Liver (tissue), 9 donors: ENCODE measurements around the gene CDH23. TPM values are rescaled to one million over a fixed set of nuclear protein-coding genes. Genes with fewer than 3 reads are reported as not detected.

Experiments
- DNase-seq: peaks from one replicate; pipeline ENCODE4 v3.0.0-alpha.2; 2017; ENCODE audit warnings: low spot score
- H3K27ac ChIP-seq, 2 donors: one replicate each; pipeline ENCODE4 v1.7.0; 2013; ENCODE audit warnings: inconsistent platforms in 2 of 2, low read length in 2 of 2, control low read depth in 1 of 2, low read depth in 1 of 2, mild to moderate bottlenecking in 1 of 2
- H3K27me3 ChIP-seq, 4 donors: one replicate each; pipeline versions ENCODE4 v1.6.1 to v1.7.0; 2013; ENCODE audit warnings: low read length in 3 of 4, inconsistent platforms in 1 of 4, mild to moderate bottlenecking in 1 of 4, moderate library complexity in 1 of 4; ENCODE audit not compliant: control insufficient read depth in 4 of 4, insufficient read depth in 4 of 4
- H3K36me3 ChIP-seq, 4 donors: one replicate each; pipeline versions ENCODE4 v1.6.1 to v1.7.0; 2013; ENCODE audit warnings: low read length in 3 of 4, mild to moderate bottlenecking in 3 of 4, low read depth in 1 of 4, moderate library complexity in 1 of 4; ENCODE audit not compliant: control insufficient read depth in 4 of 4, insufficient read depth in 3 of 4
- H3K4me1 ChIP-seq, 4 donors: one replicate each; pipeline versions ENCODE4 v1.6.1 to v1.7.0; 2013; ENCODE audit warnings: low read length in 3 of 4, mild to moderate bottlenecking in 3 of 4, moderate library complexity in 1 of 4; ENCODE audit not compliant: control insufficient read depth in 4 of 4, insufficient read depth in 4 of 4
- H3K4me3 ChIP-seq, 3 donors: one replicate each; pipeline versions ENCODE4 v1.6.1 to v1.7.0; 2013; ENCODE audit warnings: low read length in 3 of 3, control low read depth in 1 of 3, low read depth in 1 of 3, mild to moderate bottlenecking in 1 of 3
- H3K9ac ChIP-seq, 2 donors: one replicate each; pipeline ENCODE4 v1.7.0; 2013; ENCODE audit warnings: low read length in 2 of 2, mild to moderate bottlenecking in 2 of 2, moderate library complexity in 2 of 2, control low read depth in 1 of 2, low read depth in 1 of 2
- H3K9me3 ChIP-seq, 4 donors: one replicate each; pipeline versions ENCODE4 v1.6.1 to v1.7.0; 2013; ENCODE audit warnings: low read length in 3 of 4; ENCODE audit not compliant: control insufficient read depth in 4 of 4
- ATF3 ChIP-seq: IDR thresholded peaks from 2 replicates; pipeline ENCODE4 v1.6.1; 2016; ENCODE audit warnings: antibody characterized with exemption
- CTCF ChIP-seq: fragments of 150-350 bp; IDR thresholded peaks from 2 replicates; pipeline ENCODE4 v1.5.1; 2017; ENCODE audit warnings: improper control_type of control experiment, low read depth, low read length; ENCODE audit not compliant: missing input control
- EGR1 ChIP-seq, 2 donors: IDR thresholded peaks; 2 replicates each; pipeline ENCODE4 v1.6.1; 2016 to 2018; ENCODE audit warnings: antibody characterized with exemption in 2 of 2, low read depth in 2 of 2
- FOXA1 ChIP-seq: IDR thresholded peaks from 2 replicates; pipeline ENCODE4 v1.6.1; 2016; ENCODE audit warnings: antibody characterized with exemption
- FOXA2 ChIP-seq: IDR thresholded peaks from 2 replicates; pipeline ENCODE4 v1.6.1; 2016; ENCODE audit warnings: antibody characterized with exemption
- GABPA ChIP-seq, 2 donors: IDR thresholded peaks in 1 of 2; conservative IDR thresholded peaks in 1 of 2; 2 replicates each; pipeline ENCODE4 v1.6.1; 2016; ENCODE audit warnings: antibody characterized with exemption in 2 of 2, mild to moderate bottlenecking in 1 of 2, moderate library complexity in 1 of 2
- HNF4A ChIP-seq, 2 donors: conservative IDR thresholded peaks; 2 replicates each; pipeline ENCODE4 v1.6.1; 2016; ENCODE audit warnings: antibody characterized with exemption in 2 of 2, mild to moderate bottlenecking in 2 of 2
- HNF4G ChIP-seq: IDR thresholded peaks from 2 replicates; pipeline ENCODE4 v1.6.1; 2016; ENCODE audit warnings: antibody characterized with exemption
- JUND ChIP-seq, 2 donors: IDR thresholded peaks; 2 replicates each; pipeline ENCODE4 v1.6.1; 2016; ENCODE audit warnings: antibody characterized with exemption in 2 of 2
- MAX ChIP-seq: IDR thresholded peaks from 2 replicates; pipeline ENCODE4 v1.6.1; 2016; ENCODE audit warnings: antibody characterized with exemption
- NR2F2 ChIP-seq: IDR thresholded peaks from 2 replicates; pipeline ENCODE4 v1.6.1; 2016; ENCODE audit warnings: antibody characterized with exemption
- RAD21 ChIP-seq, 2 donors: IDR thresholded peaks; 2 replicates each; pipeline ENCODE4 v1.6.1; 2016; ENCODE audit warnings: antibody characterized with exemption in 2 of 2, mild to moderate bottlenecking in 2 of 2
- REST ChIP-seq: IDR thresholded peaks from 2 replicates; pipeline ENCODE4 v1.6.1; 2016; ENCODE audit warnings: antibody characterized with exemption, mild to moderate bottlenecking
- RXRA ChIP-seq, 2 donors: IDR thresholded peaks; 2 replicates each; pipeline ENCODE4 v1.6.1; 2017 to 2018; ENCODE audit warnings: antibody characterized with exemption in 2 of 2, mild to moderate bottlenecking in 1 of 2
- SP1 ChIP-seq: IDR thresholded peaks from 2 replicates; pipeline ENCODE4 v1.6.1; 2018; ENCODE audit warnings: antibody characterized with exemption, mild to moderate bottlenecking
- TAF1 ChIP-seq: conservative IDR thresholded peaks from 2 replicates; pipeline ENCODE4 v1.6.1; 2016; ENCODE audit warnings: antibody characterized with exemption, mild to moderate bottlenecking
- YY1 ChIP-seq: IDR thresholded peaks from 2 replicates; pipeline ENCODE4 v1.6.1; 2016; ENCODE audit warnings: antibody characterized with exemption, mild to moderate bottlenecking
- ZBTB33 ChIP-seq: IDR thresholded peaks from 2 replicates; pipeline ENCODE4 v1.6.1; 2016; ENCODE audit warnings: antibody characterized with exemption
- WGBS: extraction: QIAGEN DNeasy Blood & Tissue Kit; methylation state at CpG from one replicate; pipeline ENCODE4 v1.1.7; 2013; 5-methylcytosine and 5-hydroxymethylcytosine counted together
- polyA plus RNA-seq, 2 donors: library from polyadenylated mRNA; stranded (reverse) in 1 of 2; unstranded in 1 of 2; fragments of 200-250 nt in 1 of 2; fragments of >200 nt in 1 of 2; fragmentation: Nextera tagmentation in 1 of 2; extraction: Ambion mirVana in 1 of 2; gene quantifications; one replicate each; pipeline versions ENCODE4 v1.2.1 to v1.2.3, GENCODE V29; 2013 to 2015
- total RNA-seq, 2 donors: library from RNA; depleted of rRNA; stranded (reverse); fragments of >200 nt; gene quantifications; one replicate each; pipeline ENCODE4 v1.2.3, GENCODE V29; 2014
- donor health status: healthy.
- donor health status: healthy.
- donor health status: healthy.
- donor health status: healthy.
- donor health status: healthy.

The CDH23 gene
- total and polyA plus RNA-seq, 4 donors, result 1.5 to 4.7 (median 3.4) TPM

- DNase-seq, result no peak
- no peak overlapping the region for H3K4me3 ChIP-seq
- no peaks in the 10 kb centered on the region for H3K36me3 ChIP-seq
- no peaks in the 10 kb centered on the region for H3K9me3 ChIP-seq
- 87% methylated on average over 4 of the region's 4 CpGs for WGBS
- peaks cover 0 to 13% (median 6%) of the 10 kb centered on the region in 4 donors for H3K4me1 ChIP-seq
- TF ChIP-seq REST (no peak), ATF3 (no peak), ZBTB33 (no peak), EGR1 (IDR thresholded peaks at IDR 0.05; ENCODE audit: low read depth in 2 of 2) (no peak), CTCF (no peak), GABPA (IDR thresholded peaks at IDR 0.05 in 1 of 2, conservative IDR thresholded peaks at IDR 0.05 in 1 of 2) (no peak), RAD21 (IDR thresholded peaks at IDR 0.05) (no peak), HNF4A (conservative IDR thresholded peaks at IDR 0.05) (no peak), FOXA2 (no peak), RXRA (IDR thresholded peaks at IDR 0.05) (no peak), HNF4G (no peak), TAF1 (no peak), SP1 (no peak), JUND (IDR thresholded peaks at IDR 0.05) (no peak), YY1 (no peak), MAX (no peak), FOXA1 (no peak), NR2F2 (no peak)
- H3K27ac ChIP-seq, result no peak overlapping the region
- no peak overlapping the region for H3K9ac ChIP-seq
- no peaks in the 10 kb centered on the region for H3K27me3 ChIP-seq
These were observed 263.6 kb downstream of the CDH23 start for GRCh38 chr10:71660313-71660712.
